H9 (cell line): Measurements from ENCODE around the gene RHEBL1. TPM values are rescaled to one million over a fixed set of nuclear protein-coding genes. Genes with fewer than 3 reads are reported as not detected.

Experiments used
- DNase-seq: peaks from one replicate; pipeline ENCODE4 v3.0.0-alpha.2; 2017
- H2AFZ ChIP-seq: one replicate; pipeline ENCODE4 v1.6.1; 2013; ENCODE audit warnings: mild to moderate bottlenecking, low read length, control low read depth, moderate library complexity
- H2AK5ac ChIP-seq: 2 replicates; pipeline ENCODE4 v1.6.1; 2013; ENCODE audit warnings: low read length, control low read depth, mixed read lengths; ENCODE audit not compliant: insufficient read length
- H2BK120ac ChIP-seq: one replicate; pipeline ENCODE4 v1.6.1; 2013; ENCODE audit warnings: low read depth, mild to moderate bottlenecking, low read length, control low read depth, inconsistent platforms; ENCODE audit not compliant: poor library complexity, severe bottlenecking
- H2BK12ac ChIP-seq: 2 replicates; pipeline ENCODE4 v1.6.1; 2013; ENCODE audit warnings: low read length, control low read depth, mixed read lengths, low read depth; ENCODE audit not compliant: insufficient read length
- H2BK15ac ChIP-seq: 2 replicates; pipeline ENCODE4 v1.6.1; 2013; ENCODE audit warnings: low read depth, low read length, control low read depth
- H2BK20ac ChIP-seq: one replicate; pipeline ENCODE4 v1.6.1; 2013; ENCODE audit warnings: low read depth, mild to moderate bottlenecking, low read length, control low read depth, inconsistent platforms; ENCODE audit not compliant: poor library complexity, severe bottlenecking
- H2BK5ac ChIP-seq: 2 replicates; pipeline ENCODE4 v1.6.1; 2013; ENCODE audit warnings: low read length, control low read depth, mixed read lengths; ENCODE audit not compliant: insufficient read length
- H3K14ac ChIP-seq: 2 replicates; pipeline ENCODE4 v1.6.1; 2013; ENCODE audit warnings: low read length, control low read depth; ENCODE audit not compliant: insufficient read depth
- H3K18ac ChIP-seq: 2 replicates; pipeline ENCODE4 v1.6.1; 2013; ENCODE audit warnings: low read depth, mild to moderate bottlenecking, mixed read lengths, low read length, control low read depth; ENCODE audit not compliant: insufficient read length
- H3K23ac ChIP-seq: 2 replicates; pipeline ENCODE4 v1.6.1; 2013; ENCODE audit warnings: low read length, control low read depth, mixed read lengths, low read depth; ENCODE audit not compliant: insufficient read length
- H3K23me2 ChIP-seq: 2 replicates; pipeline ENCODE4 v1.6.1; 2013; ENCODE audit warnings: low read depth, mild to moderate bottlenecking, mixed read lengths, low read length, control low read depth; ENCODE audit not compliant: insufficient read length, poor library complexity, severe bottlenecking
- H3K27ac ChIP-seq: 2 replicates; pipeline ENCODE4 v1.5.1; 2013; ENCODE audit warnings: low read length, control low read depth, mixed read lengths, low read depth; ENCODE audit not compliant: insufficient read length
- H3K27me3 ChIP-seq: 2 replicates; pipeline ENCODE4 v1.6.1; 2013; ENCODE audit warnings: low read length, control low read depth, inconsistent platforms; ENCODE audit not compliant: insufficient read depth
- H3K4ac ChIP-seq: 2 replicates; pipeline ENCODE4 v1.6.1; 2013; ENCODE audit warnings: low read depth, mild to moderate bottlenecking, control low read depth, inconsistent platforms, low read length, moderate library complexity
- H3K4me1 ChIP-seq: 2 replicates; pipeline ENCODE4 v1.6.1; 2013; ENCODE audit warnings: low read length, control low read depth, inconsistent platforms; ENCODE audit not compliant: insufficient read depth
- H3K4me2 ChIP-seq: 2 replicates; pipeline ENCODE4 v1.6.1; 2013; ENCODE audit warnings: low read length, control low read depth, mixed read lengths; ENCODE audit not compliant: insufficient read length, insufficient read depth
- H3K56ac ChIP-seq: 2 replicates; pipeline ENCODE4 v1.6.1; 2013; ENCODE audit warnings: low read depth, mild to moderate bottlenecking, mixed read lengths, low read length, control low read depth; ENCODE audit not compliant: insufficient read length
- H3K79me1 ChIP-seq: 2 replicates; pipeline ENCODE4 v1.6.1; 2013; ENCODE audit warnings: low read depth, mild to moderate bottlenecking, moderate library complexity, low read length, control low read depth, inconsistent platforms; ENCODE audit not compliant: insufficient read depth, poor library complexity, severe bottlenecking
- H3K79me2 ChIP-seq: 2 replicates; pipeline ENCODE4 v1.6.1; 2013; ENCODE audit warnings: low read length, control low read depth, inconsistent platforms; ENCODE audit not compliant: insufficient read depth
- H3K9ac ChIP-seq: 2 replicates; pipeline ENCODE4 v1.6.1; 2013; ENCODE audit warnings: low read length, control low read depth, mixed read lengths; ENCODE audit not compliant: insufficient read length; ENCODE audit errors: extremely low read depth
- H3K9me3 ChIP-seq: one replicate; pipeline ENCODE4 v1.6.1; 2013; ENCODE audit warnings: low read depth, low read length, inconsistent platforms; ENCODE audit not compliant: control insufficient read depth
- H3T11ph ChIP-seq: one replicate; pipeline ENCODE4 v1.6.1; 2013; ENCODE audit warnings: mild to moderate bottlenecking, low read length, control low read depth, inconsistent platforms
- H4K20me1 ChIP-seq: one replicate; pipeline ENCODE4 v1.6.1; 2013; ENCODE audit not compliant: control insufficient read depth, insufficient read length, insufficient read depth
- H4K5ac ChIP-seq: 2 replicates; pipeline ENCODE4 v1.6.1; 2013; ENCODE audit warnings: low read depth, mild to moderate bottlenecking, mixed read lengths, low read length, control low read depth; ENCODE audit not compliant: insufficient read length
- H4K8ac ChIP-seq: replicated peaks from 2 replicates; pipeline ENCODE4 v1.6.1; 2013; ENCODE audit warnings: low read length, control low read depth, mixed read lengths, low read depth; ENCODE audit not compliant: insufficient read length
- H4K91ac ChIP-seq: 2 replicates; pipeline ENCODE4 v1.6.1; 2013; ENCODE audit warnings: low read depth, mild to moderate bottlenecking, moderate library complexity, mixed read lengths, low read length, control low read depth; ENCODE audit not compliant: insufficient read length
- H3K27ac Mint-ChIP-seq, 3 experiments: 2 replicates in 2 of 3; 3 replicates in 1 of 3; pipeline ENCODE4 v1.8.0; 2020 to 2021; ENCODE audit warnings: mixed read lengths in 3 of 3, mild to moderate bottlenecking in 1 of 3, moderate library complexity in 1 of 3
- H3K27me3 Mint-ChIP-seq: 2 replicates; pipeline ENCODE4 v1.8.0; 2021; ENCODE audit warnings: low read depth, mild to moderate bottlenecking, moderate library complexity, mixed read lengths
- H3K36me3 Mint-ChIP-seq, 3 experiments: 2 replicates in 2 of 3; 3 replicates in 1 of 3; pipeline ENCODE4 v1.8.0; 2020 to 2021; ENCODE audit warnings: low read depth in 3 of 3, mixed read lengths in 3 of 3; ENCODE audit not compliant: insufficient read depth in 1 of 3
- H3K4me1 Mint-ChIP-seq, 2 experiments: 2 replicates each; pipeline ENCODE4 v1.8.0; 2020; ENCODE audit warnings: mixed read lengths in 2 of 2
- H3K4me3 Mint-ChIP-seq, 2 experiments: 2 replicates in 1 of 2; 3 replicates in 1 of 2; pipeline ENCODE4 v1.8.0; 2020 to 2021; ENCODE audit warnings: mild to moderate bottlenecking in 2 of 2, mixed read lengths in 2 of 2, moderate library complexity in 1 of 2
- H3K9me3 Mint-ChIP-seq, 2 experiments: 2 replicates in 1 of 2; 3 replicates in 1 of 2; pipeline ENCODE4 v1.8.0; 2020; ENCODE audit warnings: mild to moderate bottlenecking in 2 of 2, mixed read lengths in 2 of 2, moderate library complexity in 1 of 2
- WGBS: extraction: QIAGEN DNeasy Blood & Tissue Kit; methylation state at CpG from one replicate; pipeline ENCODE4 v1.1.7; 2013; ENCODE audit warnings: missing lambda C conversion rate, low lambda C conversion rate, mixed read lengths; ENCODE audit not compliant: insufficient read length; ENCODE audit errors: extremely low coverage; 5-methylcytosine and 5-hydroxymethylcytosine counted together
- total RNA-seq: library from RNA; stranded (reverse); gene quantifications from 2 replicates; pipeline ENCODE4 v1.2.1, GENCODE V29; 2021
- TF ChIP-seq, protein P1 (sequence below): fragments of 200-600 bp; sonication (generic); conservative IDR thresholded peaks from 3 replicates; pipeline ENCODE4 v1.8.0; 2021; ENCODE audit warnings: antibody characterized with exemption, mild to moderate bottlenecking

RHEBL1 gene
- total RNA-seq, 1 experiment from 2014 or later, result 4.0 TPM

DNA sequence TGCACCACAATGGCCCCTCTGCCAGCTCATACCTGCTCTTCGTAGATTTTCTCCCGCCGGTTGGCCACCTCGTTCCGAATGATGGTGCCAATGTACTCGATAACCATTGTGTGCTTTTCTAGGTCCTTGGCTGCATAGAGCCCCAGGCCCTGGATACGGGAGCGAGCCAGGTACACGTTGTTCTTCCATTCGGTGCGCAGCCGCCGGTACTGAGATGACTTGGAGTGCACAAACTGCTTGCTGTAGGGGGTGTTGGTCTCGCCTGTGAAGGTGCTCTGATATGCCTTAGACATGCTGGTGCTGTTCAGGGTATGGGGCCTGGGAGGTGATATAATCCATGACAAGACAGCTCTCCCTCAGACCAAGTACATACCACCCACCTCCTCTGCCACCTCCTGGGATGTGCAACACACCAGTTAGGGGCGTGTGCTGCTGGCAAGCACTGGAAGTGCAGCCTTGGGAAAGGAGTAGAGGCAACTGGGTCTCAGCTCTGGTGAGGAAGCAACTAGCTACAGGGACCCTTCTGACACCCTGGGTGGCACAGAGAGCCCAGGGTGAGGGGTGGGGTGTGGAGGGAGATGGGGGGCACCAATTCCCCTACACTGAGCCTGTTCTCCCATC lies 47.1 kb downstream of the RHEBL1 start:
- Histone ChIP-seq H3K56ac (no peak overlapping the region), H4K91ac (no peak overlapping the region), H2AFZ (no peak overlapping the region), H2BK15ac (no peak overlapping the region), H3K9me3 (no peaks in the 10 kb centered on the region), H3K27ac (no peak overlapping the region), H3T11ph (no peak overlapping the region), H3K23ac (no peak overlapping the region), H3K4me2 (no peak overlapping the region), H2AK5ac (no peak overlapping the region), H3K18ac (no peak overlapping the region), H3K23me2 (peaks cover 8% of the 10 kb centered on the region), H3K9ac (no peak overlapping the region), H4K5ac (no peak overlapping the region), H2BK12ac (no peak overlapping the region), H3K27me3 (no peaks in the 10 kb centered on the region; the same call in 1 of the 2 replicates), H4K20me1 (no peaks in the 10 kb centered on the region), H2BK120ac (no peak overlapping the region), H3K4me1 (no peaks in the 10 kb centered on the region), H3K4ac (no peak overlapping the region), H3K79me2 (no peaks in the 10 kb centered on the region), H3K14ac (no peak overlapping the region), H2BK5ac (no peak overlapping the region), H2BK20ac (no peak overlapping the region), H4K8ac (no peak overlapping the region), H3K79me1 (no peaks in the 10 kb centered on the region)
- peaks cover 32 to 67% (median 62%) of the 10 kb centered on the region in 3 experiments for H3K36me3 Mint-ChIP-seq
- TF ChIP-seq, protein P1, sequence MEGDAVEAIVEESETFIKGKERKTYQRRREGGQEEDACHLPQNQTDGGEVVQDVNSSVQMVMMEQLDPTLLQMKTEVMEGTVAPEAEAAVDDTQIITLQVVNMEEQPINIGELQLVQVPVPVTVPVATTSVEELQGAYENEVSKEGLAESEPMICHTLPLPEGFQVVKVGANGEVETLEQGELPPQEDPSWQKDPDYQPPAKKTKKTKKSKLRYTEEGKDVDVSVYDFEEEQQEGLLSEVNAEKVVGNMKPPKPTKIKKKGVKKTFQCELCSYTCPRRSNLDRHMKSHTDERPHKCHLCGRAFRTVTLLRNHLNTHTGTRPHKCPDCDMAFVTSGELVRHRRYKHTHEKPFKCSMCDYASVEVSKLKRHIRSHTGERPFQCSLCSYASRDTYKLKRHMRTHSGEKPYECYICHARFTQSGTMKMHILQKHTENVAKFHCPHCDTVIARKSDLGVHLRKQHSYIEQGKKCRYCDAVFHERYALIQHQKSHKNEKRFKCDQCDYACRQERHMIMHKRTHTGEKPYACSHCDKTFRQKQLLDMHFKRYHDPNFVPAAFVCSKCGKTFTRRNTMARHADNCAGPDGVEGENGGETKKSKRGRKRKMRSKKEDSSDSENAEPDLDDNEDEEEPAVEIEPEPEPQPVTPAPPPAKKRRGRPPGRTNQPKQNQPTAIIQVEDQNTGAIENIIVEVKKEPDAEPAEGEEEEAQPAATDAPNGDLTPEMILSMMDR, result no peak
- WGBS, result no CpG with 5 or more reads among the region's 15 CpGs
- no peak for DNase-seq
- H3K27ac Mint-ChIP-seq, result no peak overlapping the region; a peak in 1 of 7 replicates
- no peaks in the 10 kb centered on the region; the same call in 1 of the 2 replicates for H3K27me3 Mint-ChIP-seq
- no peaks in the 10 kb centered on the region for H3K9me3 Mint-ChIP-seq
- H3K4me3 Mint-ChIP-seq, result no peak overlapping the region
- H3K4me1 Mint-ChIP-seq, result peaks cover 13 to 14% of the 10 kb centered on the region in 2 experiments
